NB4 (cell line): Measurements from ENCODE around the gene SH3YL1.

Source experiments
- DNase-seq: peaks from one replicate; pipeline ENCODE4 v3.0.0; 2010; ENCODE audit warnings: low read depth
- H3K4me3 ChIP-seq: one replicate; pipeline ENCODE4 v1.5.1; 2011; ENCODE audit warnings: mild to moderate bottlenecking, low read depth, low read length, moderate library complexity
- CTCF ChIP-seq: IDR thresholded peaks from one replicate; pipeline ENCODE4 v1.5.1; 2012; ENCODE audit warnings: low read depth, low read length
- MAX ChIP-seq: IDR thresholded peaks from 2 replicates; pipeline ENCODE4 v1.6.1; 2011; ENCODE audit warnings: low read depth, low read length
- MYC ChIP-seq: IDR thresholded peaks from 2 replicates; pipeline ENCODE4 v1.6.1; 2011; ENCODE audit warnings: low read depth, low read length
- POLR2A ChIP-seq: IDR thresholded peaks from 2 replicates; pipeline ENCODE4 v1.6.1; 2011; ENCODE audit warnings: mild to moderate bottlenecking; ENCODE audit not compliant: insufficient read length; ENCODE audit errors: extremely low read depth

Gene SH3YL1

GRCh38 chr2:199041-199966, 64.5 kb downstream of the SH3YL1 start:
- TF ChIP-seq POLR2A (no peak), CTCF (no peak), MYC (no peak), MAX (no peak)
- DNase-seq, result no peak
- no peak overlapping the region for H3K4me3 ChIP-seq

GRCh38 chr2:196406-196805, 67.4 kb downstream of the SH3YL1 start:
- no peak for TF ChIP-seq MAX
- H3K4me3 ChIP-seq, result no peak overlapping the region
- DNase-seq, result no peak

- DNase-seq, result no peak
- no peak overlapping the region for H3K4me3 ChIP-seq
- no peak for TF ChIP-seq MYC
- TF ChIP-seq CTCF, result no peak
- no peak for TF ChIP-seq MAX
- no peak for TF ChIP-seq POLR2A
These were observed 67.9 kb downstream of the SH3YL1 start for GRCh38 chr2:195932-196331.

GRCh38 chr2:193141-193671, 70.6 kb downstream of the SH3YL1 start:
- no peak overlapping the region for H3K4me3 ChIP-seq
- TF ChIP-seq MAX (no peak), MYC (no peak), POLR2A (no peak), CTCF (no peak)
- DNase-seq, result no peak

GRCh38 chr2:191311-192190, 72.3 kb downstream of the SH3YL1 start:
- peak; percentile 14 for DNase-seq
- no peak overlapping the region for H3K4me3 ChIP-seq
- TF ChIP-seq MYC (no peak), CTCF (no peak), MAX (no peak), POLR2A (no peak)
